A549 (cell line): ENCODE results near the gene ZNF91.

Experiments used
- CBX8 ChIP-seq: fragments of 200-600 bp; sonication (generic); IDR thresholded peaks from 2 replicates; pipeline ENCODE4 v1.6.1; 2016
- EP300 ChIP-seq, 2 experiments: fragments of >200 bp; sonication (Bioruptor Twin); formaldehyde crosslinking; IDR thresholded peaks; 2 replicates in 1 of 2; 3 replicates in 1 of 2; pipeline ENCODE4 v1.6.1; 2016 to 2017
- POLR2A ChIP-seq: IDR thresholded peaks from 2 replicates; pipeline ENCODE4 v1.6.1; 2012; ENCODE audit warnings: mild to moderate bottlenecking, low read length
- RCOR1 ChIP-seq: fragments of 150-350 bp; IDR thresholded peaks from 2 replicates; pipeline ENCODE4 v1.6.1; 2014; ENCODE audit warnings: antibody characterized with exemption, low read length, low read depth
- RFX5 ChIP-seq: fragments of 450-650 bp; IDR thresholded peaks from 2 replicates; pipeline ENCODE4 v1.7.1; 2014; ENCODE audit warnings: antibody characterized with exemption, mild to moderate bottlenecking, moderate library complexity
- TF ChIP-seq, protein P1 (sequence below): fragments of >200 bp; sonication (Bioruptor Twin); formaldehyde crosslinking; IDR thresholded peaks from 3 replicates; pipeline ENCODE4 v1.5.1; 2016

DNA sequence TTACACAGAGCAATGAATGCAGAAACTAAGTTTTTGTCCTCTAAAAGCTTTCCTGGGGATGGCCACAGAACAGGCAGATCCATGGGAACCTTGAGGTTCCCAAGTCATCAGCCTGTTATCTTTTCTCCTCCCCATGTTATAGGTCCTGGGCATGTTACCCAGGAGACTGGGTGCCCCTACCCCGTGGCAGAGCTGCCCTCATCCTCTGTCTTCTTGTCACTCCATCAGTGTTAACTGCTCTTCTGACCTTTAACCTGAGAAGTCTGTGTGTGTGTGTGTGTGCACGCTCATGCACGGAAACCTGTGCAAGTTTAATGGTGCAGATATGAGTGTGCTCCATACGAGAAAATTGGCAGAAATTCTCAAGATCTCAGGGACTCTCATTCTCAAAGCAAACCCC, 101.1 kb downstream of the ZNF91 start:
- no peak for TF ChIP-seq RFX5
- TF ChIP-seq CBX8: no peak
- TF ChIP-seq, protein P1, sequence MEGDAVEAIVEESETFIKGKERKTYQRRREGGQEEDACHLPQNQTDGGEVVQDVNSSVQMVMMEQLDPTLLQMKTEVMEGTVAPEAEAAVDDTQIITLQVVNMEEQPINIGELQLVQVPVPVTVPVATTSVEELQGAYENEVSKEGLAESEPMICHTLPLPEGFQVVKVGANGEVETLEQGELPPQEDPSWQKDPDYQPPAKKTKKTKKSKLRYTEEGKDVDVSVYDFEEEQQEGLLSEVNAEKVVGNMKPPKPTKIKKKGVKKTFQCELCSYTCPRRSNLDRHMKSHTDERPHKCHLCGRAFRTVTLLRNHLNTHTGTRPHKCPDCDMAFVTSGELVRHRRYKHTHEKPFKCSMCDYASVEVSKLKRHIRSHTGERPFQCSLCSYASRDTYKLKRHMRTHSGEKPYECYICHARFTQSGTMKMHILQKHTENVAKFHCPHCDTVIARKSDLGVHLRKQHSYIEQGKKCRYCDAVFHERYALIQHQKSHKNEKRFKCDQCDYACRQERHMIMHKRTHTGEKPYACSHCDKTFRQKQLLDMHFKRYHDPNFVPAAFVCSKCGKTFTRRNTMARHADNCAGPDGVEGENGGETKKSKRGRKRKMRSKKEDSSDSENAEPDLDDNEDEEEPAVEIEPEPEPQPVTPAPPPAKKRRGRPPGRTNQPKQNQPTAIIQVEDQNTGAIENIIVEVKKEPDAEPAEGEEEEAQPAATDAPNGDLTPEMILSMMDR: no peak
- no peak for TF ChIP-seq EP300 (IDR thresholded peaks at IDR 0.05)
- no peak for TF ChIP-seq POLR2A
- TF ChIP-seq RCOR1: no peak
